Uterus (tissue), 2 donors: ENCODE measurements around the gene MFSD2A.

Experiments
- CTCF ChIP-seq, 4 experiments: fragments of 200-600 bp in 2 of 4; fragments of 450-650 bp in 2 of 4; sonication (generic) in 2 of 4; IDR thresholded peaks; one replicate each; pipeline ENCODE4 v1.5.1; 2016 to 2019; ENCODE audit warnings: antibody characterized with exemption in 4 of 4, mild to moderate bottlenecking in 2 of 4, moderate library complexity in 1 of 4
- POLR2A ChIP-seq, 2 donors: fragments of 450-650 bp; IDR thresholded peaks; one replicate each; pipeline ENCODE4 v1.6.1; 2016; ENCODE audit warnings: antibody characterized with exemption in 2 of 2, mild to moderate bottlenecking in 1 of 2, moderate library complexity in 1 of 2

- TF ChIP-seq CTCF (IDR thresholded peaks at IDR 0.05), result no peak
- no peak for TF ChIP-seq POLR2A (IDR thresholded peaks at IDR 0.05)
Measured at GRCh38 chr1:39908534-39908933, 46.4 kb upstream of the MFSD2A start.
